Lower leg skin (tissue), 4 donors: Measurements from ENCODE around the gene KRTAP10-6. TPM values are rescaled to one million over a fixed set of nuclear protein-coding genes. Genes with fewer than 3 reads are reported as not detected.
"Not testable (repeated sequence)": the region's sequence is repeated elsewhere in the genome, so short reads cannot be mapped to it uniquely, and the experiment has no call there.

ENCODE experiments used
- DNase-seq, 2 donors: peaks; one replicate each; pipeline ENCODE4 v3.0.0-alpha.2; 2019; ENCODE audit warnings: low spot score in 2 of 2
- H3K4me3 ChIP-seq: fragments of 200-600 bp; sonication (generic); 2 replicates; pipeline ENCODE4 v1.5.1; 2017; ENCODE audit warnings: mild to moderate bottlenecking, low read depth; ENCODE audit not compliant: poor library complexity, severe bottlenecking
- CTCF ChIP-seq, 3 donors: fragments of 450-650 bp; IDR thresholded peaks; one replicate each; pipeline ENCODE4 v1.5.1; 2016; ENCODE audit warnings: antibody characterized with exemption in 3 of 3, mild to moderate bottlenecking in 3 of 3, moderate library complexity in 2 of 3
- POLR2A ChIP-seq, 2 donors: fragments of 450-650 bp; IDR thresholded peaks; one replicate each; pipeline ENCODE4 v1.6.1; 2016 to 2017; ENCODE audit warnings: antibody characterized with exemption in 2 of 2, mild to moderate bottlenecking in 1 of 2, moderate library complexity in 1 of 2
- WGBS, 2 donors: methylation state at CpG; one replicate each; pipeline ENCODE4 v1.1.5; 2018; 5-methylcytosine and 5-hydroxymethylcytosine counted together
- intact Hi-C: fragments of 100-400 bp; cut with DNase I; formaldehyde crosslinking; loops from one replicate; pipeline ENCODE4 v1.15.0; 2023; ENCODE audit warnings: low total_unique reads
- total RNA-seq, 4 donors: library from RNA; depleted of rRNA; stranded (reverse); fragments of >200 nt; gene quantifications; one replicate each; pipeline ENCODE4 v1.1.0, GENCODE V29; 2016

The KRTAP10-6 gene
- total RNA-seq, 4 donors from 2014 or later: 1.3 TPM; not detected in 3

GRCh38 chr21:44613386-44614155, 21.3 kb upstream of the KRTAP10-6 start:
- intact Hi-C loops: no loop called here
- DNase-seq: no peak
- TF ChIP-seq POLR2A (IDR thresholded peaks at IDR 0.05): no peak
- TF ChIP-seq CTCF (IDR thresholded peaks at IDR 0.05): no peak
- no peak overlapping the region for H3K4me3 ChIP-seq
- WGBS, 2 donors: 88 to 92% methylated on average over 25 to 26 of the region's 26 CpGs

- no peak overlapping the region for H3K4me3 ChIP-seq
- DNase-seq: no peak
- intact Hi-C loops: no loop called here
- 86 to 91% methylated on average over 13 of the region's 13 CpGs for WGBS, 2 donors
- TF ChIP-seq CTCF (IDR thresholded peaks at IDR 0.05) (no peak), POLR2A (IDR thresholded peaks at IDR 0.05) (no peak)
Observed at GRCh38 chr21:44612669-44613229, 20.4 kb upstream of the KRTAP10-6 start.

- TF ChIP-seq POLR2A (IDR thresholded peaks at IDR 0.05) (no peak), CTCF (IDR thresholded peaks at IDR 0.05) (no peak)
- no peak for DNase-seq
- 88 to 93% methylated on average over 7 to 8 of the region's 8 CpGs for WGBS, 2 donors
- no peak within 1 kb of the TSS for H3K4me3 ChIP-seq
- intact Hi-C loops: no loop called here
Observed at GRCh38 chr21:44612029-44612486, 19.8 kb upstream of the KRTAP10-6 start, which contains the start of gene KRTAP10-8. Gene KRTAP10-8 (plus strand): TSS chr21:44612079. CDS start chr21:44612101, 22 bp downstream.

- WGBS, 2 donors: 80 to 84% methylated on average over 4 of the region's 4 CpGs
- DNase-seq: no peak
- intact Hi-C loops: no loop called here
- no peak for TF ChIP-seq POLR2A (IDR thresholded peaks at IDR 0.05)
- no peak for TF ChIP-seq CTCF (IDR thresholded peaks at IDR 0.05)
- H3K4me3 ChIP-seq: no peak overlapping the region
Observed at GRCh38 chr21:44611551-44611950, 19.2 kb upstream of the KRTAP10-6 start.

GRCh38 chr21:44610157-44610843, 18.0 kb upstream of the KRTAP10-6 start:
- DNase-seq, intact Hi-C loops, H3K4me3 ChIP-seq: not testable (repeated sequence)
- 97% methylated on average over 7 of the region's 7 CpGs for WGBS, 2 donors

- no peak overlapping the region for H3K4me3 ChIP-seq
- DNase-seq: no peak
- intact Hi-C loops: no loop called here
- TF ChIP-seq POLR2A (IDR thresholded peaks at IDR 0.05): no peak
- no peak for TF ChIP-seq CTCF (IDR thresholded peaks at IDR 0.05)
Observed at GRCh38 chr21:44609193-44609592, 16.9 kb upstream of the KRTAP10-6 start.
